ENCODE measurements around the gene CDKN1C. TPM values are rescaled to one million over a fixed set of nuclear protein-coding genes. Genes with fewer than 3 reads are reported as not detected.
"Not testable (repeated sequence)": the region's sequence is repeated elsewhere in the genome, so short reads cannot be mapped to it uniquely, and the experiment has no call there.

Gene CDKN1C
- total RNA-seq, 1 experiment from 2014 or later: 15.4 TPM

GRCh38 chr11:2908130-2908529 lies 22.6 kb upstream of the CDKN1C start:
- Histone ChIP-seq H4K91ac (ENCODE audit: insufficient read length, low read depth, low read length) (no peak overlapping the region), H2BK20ac (ENCODE audit: low read depth, low read length, poor library complexity, severe bottlenecking) (no peak overlapping the region), H2BK15ac (ENCODE audit: low read depth, low read length) (no peak overlapping the region), H2BK12ac (ENCODE audit: insufficient read length, low read depth, low read length) (no peak overlapping the region), H4K5ac (ENCODE audit: insufficient read length, low read depth, low read length) (no peak overlapping the region), H3T11ph (ENCODE audit: low read length) (no peak overlapping the region), H3K27ac (ENCODE audit: insufficient read length, low read depth, low read length) (no peak overlapping the region), H3K27me3 (ENCODE audit: insufficient read depth, low read length) (no peaks in the 10 kb centered on the region), H3K9ac (ENCODE audit: extremely low read depth, insufficient read length, low read length) (no peak overlapping the region), H3K14ac (ENCODE audit: insufficient read depth, low read length) (no peak overlapping the region), H3K79me2 (ENCODE audit: insufficient read depth, low read length) (no peaks in the 10 kb centered on the region), H4K8ac (replicated peaks; ENCODE audit: insufficient read length, low read depth, low read length) (no peak overlapping the region), H3K4ac (ENCODE audit: low read depth, low read length) (no peak overlapping the region), H4K20me1 (ENCODE audit: control insufficient read depth, insufficient read depth, insufficient read length) (peaks cover 4% of the 10 kb centered on the region), H3K9me3 (ENCODE audit: control insufficient read depth, low read depth, low read length) (no peaks in the 10 kb centered on the region), H3K23ac (ENCODE audit: insufficient read length, low read depth, low read length) (no peak overlapping the region), H2AFZ (ENCODE audit: low read length) (no peak overlapping the region), H3K79me1 (ENCODE audit: insufficient read depth, low read depth, low read length, poor library complexity, severe bottlenecking) (no peaks in the 10 kb centered on the region), H3K56ac (ENCODE audit: insufficient read length, low read depth, low read length) (no peak overlapping the region), H3K4me1 (ENCODE audit: insufficient read depth, low read length) (no peaks in the 10 kb centered on the region), H3K18ac (ENCODE audit: insufficient read length, low read depth, low read length) (no peak overlapping the region), H2BK5ac (ENCODE audit: insufficient read length, low read length) (no peak overlapping the region), H3K4me2 (ENCODE audit: insufficient read depth, insufficient read length, low read length) (no peak overlapping the region), H2AK5ac (ENCODE audit: insufficient read length, low read length) (no peak overlapping the region), H3K23me2 (ENCODE audit: insufficient read length, low read depth, low read length, poor library complexity, severe bottlenecking) (no peaks in the 10 kb centered on the region), H2BK120ac (ENCODE audit: low read depth, low read length, poor library complexity, severe bottlenecking) (no peak overlapping the region)
- peaks cover 7 to 11% of the 10 kb centered on the region in 2 experiments for H3K4me1 Mint-ChIP-seq
- H3K27ac Mint-ChIP-seq: no peak overlapping the region
- peaks cover 6 to 18% of the 10 kb centered on the region in 2 experiments for H3K9me3 Mint-ChIP-seq
- WGBS (ENCODE audit: extremely low coverage, insufficient read length, low lambda C conversion rate): no CpG with 5 or more reads among the region's 14 CpGs
- H3K4me3 Mint-ChIP-seq: no peak overlapping the region
- H3K36me3 Mint-ChIP-seq (ENCODE audit: insufficient read depth in 1 of 3, low read depth in 3 of 3): peaks cover 7 to 18% (median 18%) of the 10 kb centered on the region in 3 experiments
- no peak for DNase-seq
- peaks cover 22% of the 10 kb centered on the region for H3K27me3 Mint-ChIP-seq (ENCODE audit: low read depth)
- no peak for TF ChIP-seq CTCF (conservative IDR thresholded peaks at IDR 0.05)

DNA sequence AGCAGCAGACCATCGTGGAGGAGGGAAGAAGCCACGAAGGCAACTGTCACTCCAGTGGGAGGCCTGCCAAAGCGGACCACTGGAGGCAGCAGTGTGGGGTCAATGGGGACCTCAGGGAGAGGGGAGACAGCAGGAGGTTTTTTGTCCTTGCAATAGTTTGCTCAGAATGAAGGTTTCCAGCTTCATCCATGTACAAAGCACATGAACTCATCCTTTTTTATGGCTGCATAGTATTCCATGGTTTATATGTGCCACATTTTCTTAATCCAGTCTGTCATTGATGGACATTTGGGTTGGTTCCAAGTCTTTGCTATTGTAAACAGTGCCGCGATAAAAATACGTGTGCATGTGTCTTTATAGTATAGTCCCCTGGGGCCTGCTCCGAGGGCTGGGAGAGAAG lies 19.7 kb upstream of the CDKN1C start:
- H4K20me1 ChIP-seq (ENCODE audit: control insufficient read depth, insufficient read depth, insufficient read length); H3K79me2 ChIP-seq (ENCODE audit: insufficient read depth, low read length); H3K9me3 ChIP-seq (ENCODE audit: control insufficient read depth, low read depth, low read length); H2BK15ac ChIP-seq (ENCODE audit: low read depth, low read length); H3K56ac ChIP-seq (ENCODE audit: insufficient read length, low read depth, low read length); H2AK5ac ChIP-seq (ENCODE audit: insufficient read length, low read length); H3K27ac ChIP-seq (ENCODE audit: insufficient read length, low read depth, low read length); H4K5ac ChIP-seq (ENCODE audit: insufficient read length, low read depth, low read length); H3K27ac Mint-ChIP-seq; H2BK5ac ChIP-seq (ENCODE audit: insufficient read length, low read length); H4K91ac ChIP-seq (ENCODE audit: insufficient read length, low read depth, low read length); H3K23me2 ChIP-seq (ENCODE audit: insufficient read length, low read depth, low read length, poor library complexity, severe bottlenecking); DNase-seq; H2BK12ac ChIP-seq (ENCODE audit: insufficient read length, low read depth, low read length); H3K18ac ChIP-seq (ENCODE audit: insufficient read length, low read depth, low read length); H3K4me3 Mint-ChIP-seq; H3T11ph ChIP-seq (ENCODE audit: low read length); H2AFZ ChIP-seq (ENCODE audit: low read length); H3K23ac ChIP-seq (ENCODE audit: insufficient read length, low read depth, low read length); H3K79me1 ChIP-seq (ENCODE audit: insufficient read depth, low read depth, low read length, poor library complexity, severe bottlenecking); H3K14ac ChIP-seq (ENCODE audit: insufficient read depth, low read length); H2BK120ac ChIP-seq (ENCODE audit: low read depth, low read length, poor library complexity, severe bottlenecking); H3K9ac ChIP-seq (ENCODE audit: extremely low read depth, insufficient read length, low read length); H2BK20ac ChIP-seq (ENCODE audit: low read depth, low read length, poor library complexity, severe bottlenecking); H3K27me3 ChIP-seq (ENCODE audit: insufficient read depth, low read length); H3K4ac ChIP-seq (ENCODE audit: low read depth, low read length); H3K4me1 ChIP-seq (ENCODE audit: insufficient read depth, low read length); H3K4me2 ChIP-seq (ENCODE audit: insufficient read depth, insufficient read length, low read length); H4K8ac ChIP-seq (replicated peaks; ENCODE audit: insufficient read length, low read depth, low read length): not testable (repeated sequence)
- no CpG with 5 or more reads among the region's 7 CpGs for WGBS (ENCODE audit: extremely low coverage, insufficient read length, low lambda C conversion rate)
- H3K4me1 Mint-ChIP-seq: peaks cover 11 to 21% of the 10 kb centered on the region in 2 experiments; a peak in 3 of 4 replicates
- H3K36me3 Mint-ChIP-seq (ENCODE audit: insufficient read depth in 1 of 3, low read depth in 3 of 3): peaks cover 7 to 18% (median 18%) of the 10 kb centered on the region in 3 experiments
- peaks cover 33% of the 10 kb centered on the region for H3K27me3 Mint-ChIP-seq (ENCODE audit: low read depth)
- peaks cover 6 to 18% of the 10 kb centered on the region in 2 experiments for H3K9me3 Mint-ChIP-seq
